Suprapubic skin (tissue), 4 donors: Measurements from ENCODE around the gene CYP2U1. TPM values are rescaled to one million over a fixed set of nuclear protein-coding genes. Genes with fewer than 3 reads are reported as not detected.

ENCODE experiments used
- DNase-seq, 2 donors: peaks; one replicate each; pipeline ENCODE4 v3.0.0-alpha.2; 2019; ENCODE audit warnings: low spot score in 2 of 2
- H3K27ac ChIP-seq: fragments of 200-600 bp; sonication (generic); one replicate; pipeline ENCODE4 v1.5.1; 2019
- H3K27me3 ChIP-seq: fragments of 200-600 bp; sonication (generic); one replicate; pipeline ENCODE4 v1.5.1; 2019
- H3K36me3 ChIP-seq: fragments of 200-600 bp; sonication (generic); one replicate; pipeline ENCODE4 v1.5.1; 2019
- H3K4me1 ChIP-seq: fragments of 200-600 bp; sonication (generic); one replicate; pipeline ENCODE4 v1.5.1; 2019
- H3K4me3 ChIP-seq: fragments of 200-600 bp; sonication (generic); one replicate; pipeline ENCODE4 v1.5.1; 2019; ENCODE audit warnings: mild to moderate bottlenecking
- H3K9me3 ChIP-seq: fragments of 200-600 bp; sonication (generic); one replicate; pipeline ENCODE4 v1.5.1; 2019
- EP300 ChIP-seq: sonication (generic); formaldehyde crosslinking; IDR thresholded peaks from one replicate; pipeline ENCODE4 v1.6.1; 2017; ENCODE audit warnings: antibody characterized with exemption
- POLR2A ChIP-seq, 2 donors: fragments of 450-650 bp; IDR thresholded peaks; one replicate each; pipeline ENCODE4 v1.6.1; 2017; ENCODE audit warnings: antibody characterized with exemption in 2 of 2, mild to moderate bottlenecking in 2 of 2, moderate library complexity in 2 of 2
- POLR2AphosphoS5 ChIP-seq, 3 donors: sonication (generic); formaldehyde crosslinking; IDR thresholded peaks; one replicate each; pipeline ENCODE4 v1.6.1; 2017; ENCODE audit warnings: antibody characterized with exemption in 3 of 3
- WGBS: methylation state at CpG from one replicate; pipeline ENCODE4 v1.1.5; 2018; 5-methylcytosine and 5-hydroxymethylcytosine counted together
- total RNA-seq, 4 donors: library from RNA; depleted of rRNA; stranded (reverse); fragments of >200 nt; gene quantifications; one replicate each; pipeline ENCODE4 v1.1.0, GENCODE V29; 2016
- TF ChIP-seq, protein P1 (sequence below), 2 donors: fragments of 200-600 bp in 1 of 2; fragments of 450-650 bp in 1 of 2; sonication (generic) in 1 of 2; IDR thresholded peaks; one replicate each; pipeline ENCODE4 v1.5.1; 2016 to 2019; ENCODE audit warnings: antibody characterized with exemption in 2 of 2, mild to moderate bottlenecking in 1 of 2, moderate library complexity in 1 of 2

CYP2U1 gene
- total RNA-seq, 4 donors from 2014 or later: 3.3 to 8.7 (median 4.4) TPM

- Histone ChIP-seq H3K9me3 (no peaks in the 10 kb centered on the region), H3K4me1 (no peaks in the 10 kb centered on the region), H3K27me3 (no peaks in the 10 kb centered on the region), H3K4me3 (no peak overlapping the region), H3K27ac (no peak overlapping the region), H3K36me3 (peaks cover 10% of the 10 kb centered on the region)
- DNase-seq: no peak
- TF ChIP-seq, protein P1, sequence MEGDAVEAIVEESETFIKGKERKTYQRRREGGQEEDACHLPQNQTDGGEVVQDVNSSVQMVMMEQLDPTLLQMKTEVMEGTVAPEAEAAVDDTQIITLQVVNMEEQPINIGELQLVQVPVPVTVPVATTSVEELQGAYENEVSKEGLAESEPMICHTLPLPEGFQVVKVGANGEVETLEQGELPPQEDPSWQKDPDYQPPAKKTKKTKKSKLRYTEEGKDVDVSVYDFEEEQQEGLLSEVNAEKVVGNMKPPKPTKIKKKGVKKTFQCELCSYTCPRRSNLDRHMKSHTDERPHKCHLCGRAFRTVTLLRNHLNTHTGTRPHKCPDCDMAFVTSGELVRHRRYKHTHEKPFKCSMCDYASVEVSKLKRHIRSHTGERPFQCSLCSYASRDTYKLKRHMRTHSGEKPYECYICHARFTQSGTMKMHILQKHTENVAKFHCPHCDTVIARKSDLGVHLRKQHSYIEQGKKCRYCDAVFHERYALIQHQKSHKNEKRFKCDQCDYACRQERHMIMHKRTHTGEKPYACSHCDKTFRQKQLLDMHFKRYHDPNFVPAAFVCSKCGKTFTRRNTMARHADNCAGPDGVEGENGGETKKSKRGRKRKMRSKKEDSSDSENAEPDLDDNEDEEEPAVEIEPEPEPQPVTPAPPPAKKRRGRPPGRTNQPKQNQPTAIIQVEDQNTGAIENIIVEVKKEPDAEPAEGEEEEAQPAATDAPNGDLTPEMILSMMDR (IDR thresholded peaks at IDR 0.05): no peak
- TF ChIP-seq EP300 (no peak), POLR2A (IDR thresholded peaks at IDR 0.05) (no peak), POLR2AphosphoS5 (IDR thresholded peaks at IDR 0.05) (no peak)
- 90% methylated on average over 4 of the region's 4 CpGs for whole genome bisulfite sequencing
Observed at GRCh38 chr4:107906458-107907100, 24.8 kb upstream of the CYP2U1 start.

GRCh38 chr4:107908377-107908776, 23.0 kb upstream of the CYP2U1 start:
- Histone ChIP-seq H3K4me3 (no peak overlapping the region), H3K36me3 (peaks cover 10% of the 10 kb centered on the region), H3K27ac (no peak overlapping the region), H3K27me3 (no peaks in the 10 kb centered on the region), H3K9me3 (no peaks in the 10 kb centered on the region), H3K4me1 (no peaks in the 10 kb centered on the region)
- WGBS: 92% methylated on average over 7 of the region's 7 CpGs
- no peak for TF ChIP-seq POLR2A (IDR thresholded peaks at IDR 0.05)
- TF ChIP-seq POLR2AphosphoS5 (IDR thresholded peaks at IDR 0.05): no peak
- no peak for TF ChIP-seq EP300
- TF ChIP-seq, protein P1 (IDR thresholded peaks at IDR 0.05): no peak
- no peak for DNase-seq

DNA sequence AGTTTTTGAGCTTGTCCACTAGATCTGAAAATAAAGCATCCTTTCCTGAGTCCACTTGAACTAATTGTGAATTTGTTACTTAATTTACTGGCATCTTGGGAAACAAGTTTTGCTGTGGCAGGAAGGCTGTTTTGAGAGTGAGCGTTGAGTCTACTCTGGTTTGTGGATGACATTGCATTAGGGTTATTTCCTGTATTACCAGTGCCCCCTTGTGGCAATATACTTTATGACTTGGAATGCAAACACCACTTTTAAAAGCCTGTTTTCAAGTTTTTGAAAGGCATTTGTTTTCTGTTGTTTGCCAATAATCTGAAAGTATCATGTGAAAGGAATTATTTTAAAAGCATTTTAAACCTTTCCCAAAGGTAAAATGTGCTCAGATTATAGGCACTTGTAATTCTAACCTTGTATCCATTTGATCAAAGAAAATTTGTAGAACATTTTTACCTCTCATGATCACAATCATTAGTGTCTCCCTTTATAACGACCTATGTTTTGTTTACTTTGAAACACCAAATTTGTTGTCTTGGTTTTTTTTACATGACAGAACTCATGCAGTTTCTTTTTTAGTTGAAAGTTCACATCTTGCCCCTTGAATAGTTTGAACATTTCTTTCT, 18.0 kb upstream of the CYP2U1 start:
- Histone ChIP-seq H3K27ac (no peak overlapping the region), H3K9me3 (no peaks in the 10 kb centered on the region), H3K36me3 (peaks cover 10% of the 10 kb centered on the region), H3K4me3 (no peak overlapping the region), H3K27me3 (no peaks in the 10 kb centered on the region), H3K4me1 (no peaks in the 10 kb centered on the region)
- TF ChIP-seq EP300 (no peak), POLR2AphosphoS5 (IDR thresholded peaks at IDR 0.05) (peak in 1 of 3 donors; percentile 16), POLR2A (IDR thresholded peaks at IDR 0.05) (no peak)
- TF ChIP-seq, protein P1 (IDR thresholded peaks at IDR 0.05): peak; percentile 55 to 88
- WGBS: 9% methylated on average over 2 of the region's 2 CpGs
- DNase-seq: no peak

GRCh38 chr4:107915220-107915619, 16.1 kb upstream of the CYP2U1 start:
- DNase-seq: no peak
- Histone ChIP-seq H3K9me3 (peaks cover 5% of the 10 kb centered on the region), H3K27ac (no peak overlapping the region), H3K4me1 (no peaks in the 10 kb centered on the region), H3K27me3 (no peaks in the 10 kb centered on the region), H3K36me3 (peaks cover 7% of the 10 kb centered on the region), H3K4me3 (no peak overlapping the region)
- TF ChIP-seq EP300 (no peak), POLR2A (IDR thresholded peaks at IDR 0.05) (no peak), POLR2AphosphoS5 (IDR thresholded peaks at IDR 0.05) (no peak)
- TF ChIP-seq, protein P1 (IDR thresholded peaks at IDR 0.05): no peak
- WGBS: 88% methylated on average over 1 of the region's 1 CpG

GRCh38 chr4:107916623-107917022, 14.7 kb upstream of the CYP2U1 start:
- TF ChIP-seq POLR2AphosphoS5 (IDR thresholded peaks at IDR 0.05) (no peak), POLR2A (IDR thresholded peaks at IDR 0.05) (no peak), EP300 (no peak)
- TF ChIP-seq, protein P1 (IDR thresholded peaks at IDR 0.05): no peak

More at GRCh38 chr4:107916623-107917022, 14.7 kb upstream of the CYP2U1 start:
- Histone ChIP-seq H3K4me1 (no peaks in the 10 kb centered on the region), H3K27me3 (no peaks in the 10 kb centered on the region), H3K27ac (no peak overlapping the region), H3K36me3 (no peaks in the 10 kb centered on the region), H3K4me3 (no peak overlapping the region), H3K9me3 (peaks cover 5% of the 10 kb centered on the region)
- no peak for DNase-seq
